Measurements from ENCODE around the gene SARDH.
"Not testable (repeated sequence)": the region's sequence is repeated elsewhere in the genome, so short reads cannot be mapped to it uniquely, and the experiment has no call there.

The SARDH gene

DNA sequence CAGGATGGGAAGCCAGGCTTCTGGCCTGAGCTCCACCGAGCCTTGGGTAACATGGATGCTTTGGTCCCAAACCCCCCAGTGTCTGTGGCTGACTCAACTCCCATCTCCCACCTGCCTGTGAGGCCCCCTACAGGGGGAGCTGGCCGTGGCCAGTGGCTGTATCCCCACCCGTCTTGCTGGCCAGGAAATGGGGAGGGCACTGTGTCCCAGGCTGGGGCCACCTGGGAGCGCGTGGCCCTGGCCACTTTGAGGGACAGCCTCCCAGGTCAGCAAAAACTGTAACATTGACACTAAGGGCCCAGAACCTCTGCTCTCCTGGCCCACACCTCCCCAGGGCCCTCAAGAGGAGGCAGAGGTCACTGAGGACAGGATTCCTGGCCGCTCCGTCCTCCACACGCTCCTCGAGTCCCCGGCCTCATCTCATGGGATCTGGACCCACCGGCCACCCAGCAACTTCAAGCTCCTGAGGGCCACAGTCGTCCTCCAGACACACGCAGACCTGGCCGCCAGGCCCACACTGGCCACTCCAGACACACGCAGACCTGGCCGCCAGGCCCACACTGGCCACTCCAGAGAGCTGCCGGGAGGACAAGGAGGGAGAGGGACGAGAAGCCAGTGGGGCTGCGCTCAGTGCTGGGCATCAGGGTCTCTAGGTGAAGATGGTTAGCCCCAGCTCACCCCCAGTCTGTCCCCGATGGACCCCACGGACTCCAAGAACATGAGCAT lies 57.7 kb downstream of the SARDH start:
- H3K36me3 ChIP-seq, result peaks cover 90% of the 10 kb centered on the region
- H3K9me3 ChIP-seq (ENCODE audit: severe bottlenecking), result no peaks in the 10 kb centered on the region
- no peak overlapping the region for H3K27ac ChIP-seq
- H3K4me3 ChIP-seq (ENCODE audit: low read depth, low read length), result no peak overlapping the region
- TF ChIP-seq, protein P1, sequence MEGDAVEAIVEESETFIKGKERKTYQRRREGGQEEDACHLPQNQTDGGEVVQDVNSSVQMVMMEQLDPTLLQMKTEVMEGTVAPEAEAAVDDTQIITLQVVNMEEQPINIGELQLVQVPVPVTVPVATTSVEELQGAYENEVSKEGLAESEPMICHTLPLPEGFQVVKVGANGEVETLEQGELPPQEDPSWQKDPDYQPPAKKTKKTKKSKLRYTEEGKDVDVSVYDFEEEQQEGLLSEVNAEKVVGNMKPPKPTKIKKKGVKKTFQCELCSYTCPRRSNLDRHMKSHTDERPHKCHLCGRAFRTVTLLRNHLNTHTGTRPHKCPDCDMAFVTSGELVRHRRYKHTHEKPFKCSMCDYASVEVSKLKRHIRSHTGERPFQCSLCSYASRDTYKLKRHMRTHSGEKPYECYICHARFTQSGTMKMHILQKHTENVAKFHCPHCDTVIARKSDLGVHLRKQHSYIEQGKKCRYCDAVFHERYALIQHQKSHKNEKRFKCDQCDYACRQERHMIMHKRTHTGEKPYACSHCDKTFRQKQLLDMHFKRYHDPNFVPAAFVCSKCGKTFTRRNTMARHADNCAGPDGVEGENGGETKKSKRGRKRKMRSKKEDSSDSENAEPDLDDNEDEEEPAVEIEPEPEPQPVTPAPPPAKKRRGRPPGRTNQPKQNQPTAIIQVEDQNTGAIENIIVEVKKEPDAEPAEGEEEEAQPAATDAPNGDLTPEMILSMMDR (IDR thresholded peaks at IDR 0.05; ENCODE audit: low read depth, low read length), result peak; percentile 14; the same call in 1 of the 2 replicates
- DNase-seq, result no peak
- H3K27me3 ChIP-seq (ENCODE audit: insufficient read depth, low read depth, severe bottlenecking), result no peaks in the 10 kb centered on the region

DNA sequence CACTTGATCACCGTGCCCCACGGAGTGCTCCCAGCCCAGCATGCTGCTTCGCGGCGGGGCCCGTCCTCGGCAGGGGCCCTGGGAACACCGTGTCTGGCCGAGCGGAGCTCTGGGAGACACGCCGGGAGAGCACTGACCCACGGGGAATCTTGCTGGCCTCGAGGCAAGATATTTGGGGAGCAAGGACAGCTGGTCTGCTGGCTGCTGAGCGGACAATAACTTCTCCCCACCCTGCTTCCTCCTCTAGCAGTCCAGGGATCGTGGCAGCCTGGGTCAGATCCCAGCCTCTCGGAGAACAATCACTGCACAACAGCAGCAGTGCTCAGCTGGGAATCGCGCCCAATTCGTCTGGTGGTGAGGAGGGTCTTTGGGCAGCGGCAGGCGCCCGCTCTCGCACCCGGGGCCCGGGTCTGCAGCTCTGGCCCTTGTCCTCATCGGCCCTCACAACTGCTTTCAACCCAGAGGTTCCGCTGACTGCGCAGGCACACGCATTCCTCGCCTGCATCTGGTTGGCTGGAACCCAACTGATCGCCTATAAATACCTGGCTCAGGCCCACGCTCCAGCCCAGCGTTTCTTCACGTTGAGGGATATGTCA lies 58.6 kb downstream of the SARDH start:
- Histone ChIP-seq H3K36me3 (peaks cover 87% of the 10 kb centered on the region), H3K27me3 (ENCODE audit: insufficient read depth, low read depth, severe bottlenecking) (no peaks in the 10 kb centered on the region), H3K27ac (no peak overlapping the region), H3K4me3 (ENCODE audit: low read depth, low read length) (no peak overlapping the region), H3K9me3 (ENCODE audit: severe bottlenecking) (no peaks in the 10 kb centered on the region)
- DNase-seq, result no peak
- TF ChIP-seq, protein P1 (IDR thresholded peaks at IDR 0.05; ENCODE audit: low read depth, low read length), result no peak

DNA sequence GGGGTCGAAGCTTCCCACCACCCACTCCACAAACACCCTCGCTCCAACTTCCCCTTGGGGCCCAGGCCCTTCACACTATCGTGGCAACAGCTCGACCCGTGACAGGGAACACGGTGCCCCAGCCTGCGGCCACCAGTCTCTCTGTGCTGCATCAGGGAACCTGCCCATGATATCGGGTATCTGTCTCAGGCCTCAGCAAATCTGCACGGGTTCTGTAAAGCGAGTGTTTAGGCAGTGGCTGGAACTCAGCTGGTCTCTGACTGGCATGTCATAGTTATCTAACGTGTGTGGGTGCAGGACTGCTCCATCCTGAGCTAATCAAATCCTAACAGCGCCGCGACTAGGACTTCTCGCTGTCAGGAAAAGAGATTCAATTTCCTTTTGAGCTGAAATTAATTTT lies 59.1 kb downstream of the SARDH start:
- TF ChIP-seq, protein P1 (IDR thresholded peaks at IDR 0.05; ENCODE audit: low read depth, low read length), result no peak
- Histone ChIP-seq H3K9me3 (ENCODE audit: severe bottlenecking) (no peaks in the 10 kb centered on the region), H3K27me3 (ENCODE audit: insufficient read depth, low read depth, severe bottlenecking) (no peaks in the 10 kb centered on the region), H3K36me3 (peaks cover 87% of the 10 kb centered on the region), H3K27ac (no peak overlapping the region), H3K4me3 (ENCODE audit: low read depth, low read length) (no peak overlapping the region)
- DNase-seq, result no peak

DNA sequence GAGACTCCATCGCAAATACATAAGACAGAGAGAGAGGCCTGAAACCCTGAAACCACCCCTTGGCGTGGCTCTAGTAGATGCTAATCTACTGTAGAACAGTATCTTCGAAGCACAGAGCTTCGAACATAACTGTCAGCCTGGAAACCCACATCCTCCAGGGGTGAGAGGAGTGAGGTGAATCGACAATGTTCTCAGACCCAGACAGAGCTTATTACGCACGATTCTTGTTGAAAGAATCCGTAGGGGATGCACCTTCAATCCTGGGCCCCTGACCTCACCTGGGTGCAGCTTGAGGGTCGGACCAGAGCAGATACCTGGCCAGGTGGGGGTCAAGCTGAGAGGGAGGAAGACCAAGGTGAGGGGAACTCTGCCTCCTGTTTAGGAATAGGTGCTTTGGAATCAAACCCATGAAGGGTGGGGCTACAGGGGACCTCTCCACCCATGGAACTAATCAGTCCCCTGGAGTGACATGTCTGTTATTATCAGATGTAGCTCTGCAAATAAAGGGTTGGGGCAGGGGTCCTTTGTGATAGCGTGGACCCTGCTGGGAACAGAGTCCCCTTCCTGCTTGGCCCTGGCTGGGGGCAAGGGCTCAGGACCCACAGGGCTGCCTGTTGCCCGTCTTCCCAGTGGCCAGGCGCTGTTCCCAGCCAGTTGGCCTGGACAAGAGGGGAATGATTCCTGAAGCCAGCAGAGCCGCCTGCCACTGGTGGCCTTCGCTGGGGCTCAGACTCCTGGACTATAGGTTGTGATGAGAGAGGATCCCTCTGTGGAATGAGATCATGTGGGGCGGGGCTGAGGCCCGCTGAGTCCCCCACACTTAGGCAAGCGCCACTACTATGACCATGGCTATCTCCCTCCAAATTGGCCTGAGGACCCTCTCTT lies 60.8 kb downstream of the SARDH start:
- H3K4me3 ChIP-seq (ENCODE audit: low read depth, low read length), result no peak overlapping the region
- H3K27me3 ChIP-seq (ENCODE audit: insufficient read depth, low read depth, severe bottlenecking), result no peaks in the 10 kb centered on the region
- no peaks in the 10 kb centered on the region for H3K9me3 ChIP-seq (ENCODE audit: severe bottlenecking)
- no peak overlapping the region for H3K27ac ChIP-seq
- no peak for DNase-seq
- peaks cover 89% of the 10 kb centered on the region for H3K36me3 ChIP-seq
- TF ChIP-seq, protein P1 (IDR thresholded peaks at IDR 0.05; ENCODE audit: low read depth, low read length), result no peak

DNA sequence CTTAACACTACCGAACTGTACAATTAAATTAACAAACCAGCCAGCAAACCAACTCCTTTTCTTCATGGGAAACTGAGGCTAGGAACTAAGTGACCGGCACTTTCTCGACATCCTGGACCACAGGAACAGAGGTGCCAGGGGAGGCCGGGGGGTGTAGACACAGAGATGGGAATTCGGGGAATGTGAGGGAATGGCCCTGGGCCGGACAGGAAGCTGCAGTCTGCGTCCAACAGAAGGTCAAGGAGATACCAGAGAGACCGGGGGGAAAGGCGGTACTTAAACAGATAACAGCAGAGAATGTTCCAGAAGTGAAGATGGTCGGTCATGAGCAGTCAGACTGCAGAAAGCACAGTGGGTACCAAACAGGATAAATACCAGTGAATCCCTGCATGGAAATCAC lies 61.7 kb downstream of the SARDH start:
- DNase-seq, result no peak
- Histone ChIP-seq H3K36me3 (peaks cover 90% of the 10 kb centered on the region), H3K4me3 (ENCODE audit: low read depth, low read length) (no peak overlapping the region), H3K9me3 (ENCODE audit: severe bottlenecking) (no peaks in the 10 kb centered on the region), H3K27me3 (ENCODE audit: insufficient read depth, low read depth, severe bottlenecking) (no peaks in the 10 kb centered on the region), H3K27ac (no peak overlapping the region)
- TF ChIP-seq, protein P1 (IDR thresholded peaks at IDR 0.05; ENCODE audit: low read depth, low read length), result no peak

DNA sequence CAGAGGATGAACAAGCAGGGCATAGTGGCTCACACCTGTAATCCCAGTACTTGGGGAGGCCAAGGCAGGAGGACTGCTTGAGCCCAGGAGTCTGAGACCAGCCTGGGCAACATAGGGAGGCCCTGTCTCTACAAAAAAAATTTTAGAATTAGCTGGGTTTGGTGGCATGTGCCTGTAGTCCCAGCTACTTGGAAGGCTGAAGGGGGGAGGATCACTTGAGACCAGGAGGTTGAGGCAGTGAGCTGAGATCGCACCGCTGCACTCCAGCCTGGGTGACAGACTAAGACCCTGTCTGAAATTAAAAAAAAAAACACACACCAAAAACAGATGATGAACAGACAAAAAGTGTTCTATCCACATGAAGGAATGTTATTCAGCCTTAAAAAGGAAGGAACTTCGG lies 62.4 kb downstream of the SARDH start:
- H3K36me3 ChIP-seq, result peaks cover 90% of the 10 kb centered on the region
- DNase-seq; H3K27ac ChIP-seq; H3K4me3 ChIP-seq (ENCODE audit: low read depth, low read length); H3K9me3 ChIP-seq (ENCODE audit: severe bottlenecking); H3K27me3 ChIP-seq (ENCODE audit: insufficient read depth, low read depth, severe bottlenecking): not testable (repeated sequence)

Data from WERI-Rb-1 (cell line).